ENCODE results near the gene AKIRIN2. TPM values are rescaled to one million over a fixed set of nuclear protein-coding genes. Genes with fewer than 3 reads are reported as not detected.
"Not testable (repeated sequence)": the region's sequence is repeated elsewhere in the genome, so short reads cannot be mapped to it uniquely, and the experiment has no call there.

AKIRIN2 gene
- total RNA-seq, 2 donors from 2014 or later, result 114 to 128 TPM

GRCh38 chr6:87692086-87692485 is 9.9 kb downstream of the AKIRIN2 start:
- H3K9me3 ChIP-seq (ENCODE audit: control insufficient read depth, low read length, poor library complexity, severe bottlenecking), result no peaks in the 10 kb centered on the region
- H3K27me3 Mint-ChIP-seq, result no peaks in the 10 kb centered on the region
- DNase-seq (no peak), ATAC-seq (no peak)
- peak overlapping the region; percentile 81 for H3K27ac Mint-ChIP-seq
- no peak overlapping the region for H3K4me3 Mint-ChIP-seq
- peaks cover 2% of the 10 kb centered on the region for H3K36me3 Mint-ChIP-seq (ENCODE audit: low read depth)
- peaks cover 37% of the 10 kb centered on the region for H3K4me1 Mint-ChIP-seq

- H3K4me3 Mint-ChIP-seq, result no peak overlapping the region
- peaks cover 2% of the 10 kb centered on the region for H3K36me3 Mint-ChIP-seq (ENCODE audit: low read depth)
Measured at GRCh38 chr6:87690441-87690840, 11.6 kb downstream of the AKIRIN2 start.

GRCh38 chr6:87687893-87688292 is 14.1 kb downstream of the AKIRIN2 start:
- H3K4me1 Mint-ChIP-seq, result peaks cover 46% of the 10 kb centered on the region
- not testable (repeated sequence) for DNase-seq; H3K4me3 Mint-ChIP-seq; H3K9me3 ChIP-seq (ENCODE audit: control insufficient read depth, low read length, poor library complexity, severe bottlenecking); H3K36me3 Mint-ChIP-seq (ENCODE audit: low read depth); ATAC-seq; H3K27ac Mint-ChIP-seq; H3K27me3 Mint-ChIP-seq

More at GRCh38 chr6:87690441-87690840, 11.6 kb downstream of the AKIRIN2 start:
- Mint-ChIP-seq H3K27ac (no peak overlapping the region), H3K4me1 (peaks cover 39% of the 10 kb centered on the region), H3K27me3 (no peaks in the 10 kb centered on the region)
- DNase-seq, result no peak
- no peaks in the 10 kb centered on the region for H3K9me3 ChIP-seq (ENCODE audit: control insufficient read depth, low read length, poor library complexity, severe bottlenecking)
- no peak for ATAC-seq

GRCh38 chr6:87687296-87687695 is 14.7 kb downstream of the AKIRIN2 start:
- Mint-ChIP-seq H3K36me3 (ENCODE audit: low read depth) (peaks cover 2% of the 10 kb centered on the region), H3K4me3 (no peak overlapping the region), H3K4me1 (peaks cover 45% of the 10 kb centered on the region), H3K27ac (peak overlapping the region; percentile 29), H3K27me3 (no peaks in the 10 kb centered on the region)
- no peaks in the 10 kb centered on the region for H3K9me3 ChIP-seq (ENCODE audit: control insufficient read depth, low read length, poor library complexity, severe bottlenecking)
- no peak for DNase-seq
- no peak for ATAC-seq

GRCh38 chr6:87686636-87687205 is 15.3 kb downstream of the AKIRIN2 start:
- not testable (repeated sequence) for ATAC-seq; DNase-seq; H3K27me3 Mint-ChIP-seq; H3K36me3 Mint-ChIP-seq (ENCODE audit: low read depth); H3K4me3 Mint-ChIP-seq; H3K9me3 ChIP-seq (ENCODE audit: control insufficient read depth, low read length, poor library complexity, severe bottlenecking)
- peaks cover 46% of the 10 kb centered on the region for H3K4me1 Mint-ChIP-seq
- peak overlapping the region; percentile 29 for H3K27ac Mint-ChIP-seq

GRCh38 chr6:87684895-87685654 is 17.0 kb downstream of the AKIRIN2 start:
- H3K9me3 ChIP-seq (ENCODE audit: control insufficient read depth, low read length, poor library complexity, severe bottlenecking), result no peaks in the 10 kb centered on the region
- H3K4me3 Mint-ChIP-seq, result no peak overlapping the region
- peaks cover 36% of the 10 kb centered on the region for H3K4me1 Mint-ChIP-seq
- ATAC-seq (no peak), DNase-seq (no peak)
- H3K27me3 Mint-ChIP-seq, result no peaks in the 10 kb centered on the region
- H3K36me3 Mint-ChIP-seq (ENCODE audit: low read depth), result no peaks in the 10 kb centered on the region
- peak overlapping the region; percentile 77 for H3K27ac Mint-ChIP-seq

- H3K4me1 Mint-ChIP-seq, result peaks cover 38% of the 10 kb centered on the region
- ATAC-seq, result no peak
- H3K4me3 Mint-ChIP-seq, result no peak overlapping the region
- no peaks in the 10 kb centered on the region for H3K9me3 ChIP-seq (ENCODE audit: control insufficient read depth, low read length, poor library complexity, severe bottlenecking)
- H3K36me3 Mint-ChIP-seq (ENCODE audit: low read depth), result no peaks in the 10 kb centered on the region
- H3K27ac Mint-ChIP-seq, result peak overlapping the region; percentile 87
- no peaks in the 10 kb centered on the region for H3K27me3 Mint-ChIP-seq
- no peak for DNase-seq
Measured at GRCh38 chr6:87683890-87684289, 18.1 kb downstream of the AKIRIN2 start.

- ATAC-seq (peak; percentile 32), DNase-seq (no peak)
- no peaks in the 10 kb centered on the region for H3K27me3 Mint-ChIP-seq
- H3K4me1 Mint-ChIP-seq, result peaks cover 44% of the 10 kb centered on the region
- H3K36me3 Mint-ChIP-seq (ENCODE audit: low read depth), result no peaks in the 10 kb centered on the region
- H3K27ac Mint-ChIP-seq, result peak overlapping the region; percentile 87
- no peak overlapping the region for H3K4me3 Mint-ChIP-seq
- H3K9me3 ChIP-seq (ENCODE audit: control insufficient read depth, low read length, poor library complexity, severe bottlenecking), result no peaks in the 10 kb centered on the region
Measured at GRCh38 chr6:87682310-87682709, 19.7 kb downstream of the AKIRIN2 start.

GRCh38 chr6:87675004-87675681 is 26.9 kb downstream of the AKIRIN2 start:
- DNase-seq (no peak), ATAC-seq (no peak)
- peaks cover 26% of the 10 kb centered on the region for H3K4me1 Mint-ChIP-seq
- no peak overlapping the region for H3K4me3 Mint-ChIP-seq
- no peaks in the 10 kb centered on the region for H3K27me3 Mint-ChIP-seq
- H3K9me3 ChIP-seq (ENCODE audit: control insufficient read depth, low read length, poor library complexity, severe bottlenecking), result no peaks in the 10 kb centered on the region
- H3K27ac Mint-ChIP-seq, result peak overlapping the region; percentile 82
- H3K36me3 Mint-ChIP-seq (ENCODE audit: low read depth), result peaks cover 8% of the 10 kb centered on the region

- Mint-ChIP-seq H3K36me3 (ENCODE audit: low read depth) (peaks cover 8% of the 10 kb centered on the region), H3K4me3 (no peak overlapping the region), H3K27ac (no peak overlapping the region), H3K4me1 (peaks cover 24% of the 10 kb centered on the region), H3K27me3 (no peaks in the 10 kb centered on the region)
- ATAC-seq (no peak), DNase-seq (no peak)
- H3K9me3 ChIP-seq (ENCODE audit: control insufficient read depth, low read length, poor library complexity, severe bottlenecking), result no peaks in the 10 kb centered on the region
Measured at GRCh38 chr6:87674290-87674689, 27.7 kb downstream of the AKIRIN2 start.

GRCh38 chr6:87673237-87673636 is 28.8 kb downstream of the AKIRIN2 start:
- peaks cover 24% of the 10 kb centered on the region for H3K4me1 Mint-ChIP-seq
- ATAC-seq (no peak), DNase-seq (no peak)
- no peaks in the 10 kb centered on the region for H3K27me3 Mint-ChIP-seq
- H3K36me3 Mint-ChIP-seq (ENCODE audit: low read depth), result peaks cover 8% of the 10 kb centered on the region
- H3K9me3 ChIP-seq (ENCODE audit: control insufficient read depth, low read length, poor library complexity, severe bottlenecking), result no peaks in the 10 kb centered on the region
- peak overlapping the region; percentile 45 for H3K27ac Mint-ChIP-seq
- no peak overlapping the region for H3K4me3 Mint-ChIP-seq

GRCh38 chr6:87672641-87673040 is 29.4 kb downstream of the AKIRIN2 start:
- H3K36me3 Mint-ChIP-seq (ENCODE audit: low read depth), result peaks cover 8% of the 10 kb centered on the region
- ATAC-seq (no peak), DNase-seq (no peak)
- peak overlapping the region; percentile 84 for H3K27ac Mint-ChIP-seq
- H3K4me1 Mint-ChIP-seq, result peaks cover 20% of the 10 kb centered on the region
- H3K27me3 Mint-ChIP-seq, result no peaks in the 10 kb centered on the region
- no peak overlapping the region for H3K4me3 Mint-ChIP-seq
- H3K9me3 ChIP-seq (ENCODE audit: control insufficient read depth, low read length, poor library complexity, severe bottlenecking), result no peaks in the 10 kb centered on the region

- DNase-seq (no peak), ATAC-seq (no peak)
- no peak overlapping the region for H3K4me3 Mint-ChIP-seq
- H3K4me1 Mint-ChIP-seq, result peaks cover 18% of the 10 kb centered on the region
- no peaks in the 10 kb centered on the region for H3K9me3 ChIP-seq (ENCODE audit: control insufficient read depth, low read length, poor library complexity, severe bottlenecking)
- peak overlapping the region; percentile 84 for H3K27ac Mint-ChIP-seq
- H3K27me3 Mint-ChIP-seq, result no peaks in the 10 kb centered on the region
- peaks cover 8% of the 10 kb centered on the region for H3K36me3 Mint-ChIP-seq (ENCODE audit: low read depth)
Measured at GRCh38 chr6:87671555-87672029, 30.4 kb downstream of the AKIRIN2 start.

Data from T-helper 17 cell (primary cell).